Left lung (tissue), 10 donors: ENCODE results near the gene PHACTR2. TPM values are rescaled to one million over a fixed set of nuclear protein-coding genes. Genes with fewer than 3 reads are reported as not detected.

Source experiments
- ATAC-seq: fragments of 200-7000 bp; cut with Tn5 transposase; one replicate; pipeline ENCODE4 v1.9.1; 2020; ENCODE audit warnings: moderate library complexity
- DNase-seq, 4 donors: peaks; one replicate each; pipeline ENCODE4 v3.0.0-alpha.2; 2013 to 2020
- H3K27ac ChIP-seq, 2 donors: fragments of 200-600 bp; sonication (generic) in 1 of 2; one replicate each; pipeline versions ENCODE4 v1.5.0 to v1.8.0; 2020 to 2021
- H3K27me3 ChIP-seq, 2 donors: fragments of 200-600 bp; sonication (generic) in 1 of 2; one replicate each; pipeline versions ENCODE4 v1.5.0 to v1.8.0; 2020 to 2021
- H3K36me3 ChIP-seq, 2 donors: fragments of 200-600 bp; sonication (generic) in 1 of 2; one replicate each; pipeline versions ENCODE4 v1.5.0 to v1.8.0; 2020 to 2021
- H3K4me1 ChIP-seq, 2 donors: fragments of 200-600 bp; one replicate each; pipeline ENCODE4 v1.8.0; 2021
- H3K4me3 ChIP-seq, 2 donors: fragments of 200-600 bp; sonication (generic) in 1 of 2; one replicate each; pipeline versions ENCODE4 v1.5.0 to v1.8.0; 2020 to 2021; ENCODE audit warnings: mild to moderate bottlenecking in 1 of 2
- H3K9me3 ChIP-seq, 2 donors: fragments of 200-600 bp; sonication (generic) in 1 of 2; one replicate each; pipeline versions ENCODE4 v1.5.0 to v1.8.0; 2020 to 2021
- CTCF ChIP-seq, 2 donors: fragments of 200-600 bp; sonication (generic) in 1 of 2; IDR thresholded peaks; one replicate each; pipeline versions ENCODE4 v1.5.0 to v1.8.0; 2021; ENCODE audit warnings: antibody characterized with exemption in 2 of 2
- intact Hi-C, 2 donors: fragments of 100-400 bp; cut with DNase I; formaldehyde crosslinking; loops; one replicate each; pipeline versions ENCODE4 v1.11.2 to v1.14.2; 2022
- polyA plus RNA-seq, 6 donors: library from polyadenylated mRNA; unstranded; fragments of 120-200 nt; gene quantifications; one replicate each; pipeline ENCODE4 v1.2.1, GENCODE V29; 2013; ENCODE audit not compliant: insufficient read length in 6 of 6
- total RNA-seq, 2 donors: library from RNA; stranded (reverse); fragmentation: NEBNext Ultra II Directional; extraction: Animal tissue kit (Norgen Biotek cat#: 25700); gene quantifications; one replicate each; pipeline ENCODE4 v1.2.1, GENCODE V29; 2021
- donor health status: DM: no; HTN: yes; CAD: no.
- donor health status: DM: no; HTN: no; CAD: no.

The PHACTR2 gene
- total and polyA plus RNA-seq, 8 donors: 43.7 to 71.1 (median 49.8) TPM

DNA sequence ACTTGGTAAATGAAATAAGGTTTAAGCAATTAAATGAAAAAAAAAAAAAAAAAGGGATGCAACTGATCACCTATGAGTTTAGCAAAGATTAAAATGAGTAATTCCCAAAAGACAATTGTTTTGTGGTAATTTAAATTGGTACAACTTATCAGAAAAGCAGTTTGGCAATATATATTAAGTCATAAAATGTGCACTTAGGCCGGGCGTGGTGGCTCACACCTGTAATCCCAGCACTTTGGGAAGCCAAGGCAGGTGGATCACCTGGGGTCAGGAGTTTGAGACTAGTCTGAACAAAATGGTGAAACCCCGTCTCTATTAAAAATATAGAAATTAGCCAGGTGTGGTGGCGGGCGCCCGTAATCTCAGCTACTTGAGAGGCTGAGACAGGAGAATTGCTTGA is 7.9 kb downstream of the PHACTR2 start:
- peaks cover 0 to 8% of the 10 kb centered on the region in 2 donors for H3K9me3 ChIP-seq
- no peak overlapping the region for H3K4me3 ChIP-seq
- H3K27me3 ChIP-seq: no peaks in the 10 kb centered on the region
- no peak overlapping the region for H3K27ac ChIP-seq
- intact Hi-C loops: no loop called here
- no peak for ATAC-seq
- no peak for DNase-seq
- peaks cover 7 to 30% of the 10 kb centered on the region in 2 donors for H3K4me1 ChIP-seq
- no peaks in the 10 kb centered on the region for H3K36me3 ChIP-seq
- no peak for TF ChIP-seq CTCF (IDR thresholded peaks at IDR 0.05)

- Histone ChIP-seq H3K27me3 (no peaks in the 10 kb centered on the region), H3K36me3 (no peaks in the 10 kb centered on the region), H3K27ac (peak overlapping the region; percentile 9 to 40), H3K4me1 (peaks cover 15 to 43% of the 10 kb centered on the region in 2 donors), H3K9me3 (peaks cover 0 to 5% of the 10 kb centered on the region in 2 donors), H3K4me3 (no peak overlapping the region)
- ATAC-seq (peak; percentile 76), DNase-seq (no peak)
- TF ChIP-seq CTCF (IDR thresholded peaks at IDR 0.05): no peak
- intact Hi-C loops: no loop called here
Observed at GRCh38 chr6:143687591-143687990, 9.8 kb downstream of the PHACTR2 start.

DNA sequence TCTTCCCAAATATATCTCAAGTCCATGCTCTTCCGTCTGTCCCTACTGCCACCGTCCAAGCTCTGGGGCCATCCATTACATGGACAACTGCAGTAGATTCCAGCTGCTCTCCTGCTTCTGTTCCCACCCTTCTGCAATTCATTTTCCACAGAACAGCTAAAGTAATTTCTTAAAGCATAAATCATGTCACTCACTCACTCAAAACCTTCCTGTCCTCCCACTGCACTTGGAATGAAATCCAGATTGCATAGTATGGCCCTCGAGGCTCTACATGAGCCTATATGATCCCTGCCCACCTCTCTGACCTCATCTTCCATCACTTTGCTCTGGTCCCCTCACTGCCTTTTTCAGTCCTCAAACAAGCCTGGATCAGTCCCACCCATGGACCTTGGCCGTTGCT is 10.9 kb downstream of the PHACTR2 start:
- no peak overlapping the region for H3K27ac ChIP-seq
- no peaks in the 10 kb centered on the region for H3K27me3 ChIP-seq
- no peaks in the 10 kb centered on the region for H3K9me3 ChIP-seq
- no peaks in the 10 kb centered on the region for H3K36me3 ChIP-seq
- intact Hi-C loops: no loop called here
- DNase-seq (no peak), ATAC-seq (no peak)
- H3K4me1 ChIP-seq: peaks cover 18 to 54% of the 10 kb centered on the region in 2 donors
- TF ChIP-seq CTCF (IDR thresholded peaks at IDR 0.05): no peak
- H3K4me3 ChIP-seq: no peak overlapping the region

DNA sequence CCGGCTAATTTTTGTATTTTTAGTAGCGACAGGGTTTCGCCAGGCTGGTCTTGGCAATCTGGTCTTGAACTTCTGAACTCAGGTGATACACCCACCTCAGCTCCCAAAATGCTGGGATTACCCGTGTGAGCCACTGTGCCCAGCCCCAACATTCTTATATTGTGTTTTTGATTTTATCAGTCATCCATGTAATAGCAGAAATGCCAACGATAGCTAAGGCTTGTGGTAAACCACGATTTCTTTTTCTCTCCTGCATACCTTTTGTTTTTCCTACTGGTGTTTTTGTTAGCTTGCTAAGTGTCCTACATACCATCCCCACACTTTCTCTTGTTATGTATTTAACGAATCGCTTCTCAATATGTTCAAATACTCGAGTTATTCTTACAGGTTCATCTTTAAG is 12.1 kb downstream of the PHACTR2 start:
- H3K36me3 ChIP-seq: no peaks in the 10 kb centered on the region
- H3K9me3 ChIP-seq: no peaks in the 10 kb centered on the region
- ATAC-seq (no peak), DNase-seq (no peak)
- TF ChIP-seq CTCF (IDR thresholded peaks at IDR 0.05): no peak
- intact Hi-C loops: no loop called here
- no peak overlapping the region for H3K4me3 ChIP-seq
- no peak overlapping the region for H3K27ac ChIP-seq
- peaks cover 18 to 63% of the 10 kb centered on the region in 2 donors for H3K4me1 ChIP-seq
- no peaks in the 10 kb centered on the region for H3K27me3 ChIP-seq

- intact Hi-C loops: no loop called here
- H3K4me3 ChIP-seq: no peak overlapping the region
- ATAC-seq (no peak), DNase-seq (no peak)
- no peaks in the 10 kb centered on the region for H3K36me3 ChIP-seq
- peaks cover 29 to 75% of the 10 kb centered on the region in 2 donors for H3K4me1 ChIP-seq
- no peak for TF ChIP-seq CTCF (IDR thresholded peaks at IDR 0.05)
- H3K27me3 ChIP-seq: no peaks in the 10 kb centered on the region
- H3K9me3 ChIP-seq: no peaks in the 10 kb centered on the region
- H3K27ac ChIP-seq: no peak overlapping the region
Observed at GRCh38 chr6:143691155-143691554, 13.4 kb downstream of the PHACTR2 start.
